ENCODE data around the gene CCER1. TPM values are rescaled to one million over a fixed set of nuclear protein-coding genes. Genes with fewer than 3 reads are reported as not detected.

CCER1 gene
- total RNA-seq, 1 donor from 2014 or later, result not detected

- DNase-seq (ENCODE audit: low spot score), result no peak
- Mint-ChIP-seq H3K4me1 (ENCODE audit: low read depth) (no peaks in the 10 kb centered on the region), H3K27ac (no peak overlapping the region), H3K4me3 (no peak overlapping the region), H3K36me3 (ENCODE audit: low read depth) (no peaks in the 10 kb centered on the region), H3K9me3 (no peaks in the 10 kb centered on the region), H3K27me3 (ENCODE audit: insufficient read depth) (no peaks in the 10 kb centered on the region)
- intact Hi-C loops (cut with micrococcal nuclease), result no loop called here
Measured at GRCh38 chr12:90982170-90982569, 27.2 kb upstream of the CCER1 start.

GRCh38 chr12:90979951-90980350, 25.0 kb upstream of the CCER1 start:
- Mint-ChIP-seq H3K36me3 (ENCODE audit: low read depth) (no peaks in the 10 kb centered on the region), H3K27ac (no peak overlapping the region), H3K4me3 (no peak overlapping the region), H3K4me1 (ENCODE audit: low read depth) (no peaks in the 10 kb centered on the region), H3K27me3 (ENCODE audit: insufficient read depth) (no peaks in the 10 kb centered on the region), H3K9me3 (no peaks in the 10 kb centered on the region)
- no peak for DNase-seq (ENCODE audit: low spot score)
- intact Hi-C loops (cut with micrococcal nuclease), result loop anchor here (1.0 kb wide), 1 partner anchor 346 kb away; no protein-coding TSS in a partner anchor

GRCh38 chr12:90979019-90979418, 24.0 kb upstream of the CCER1 start:
- no peaks in the 10 kb centered on the region for H3K4me1 Mint-ChIP-seq (ENCODE audit: low read depth)
- no peak overlapping the region for H3K4me3 Mint-ChIP-seq
- no peak overlapping the region for H3K27ac Mint-ChIP-seq
- intact Hi-C loops (cut with micrococcal nuclease), result no loop called here
- H3K36me3 Mint-ChIP-seq (ENCODE audit: low read depth), result no peaks in the 10 kb centered on the region
- no peaks in the 10 kb centered on the region for H3K9me3 Mint-ChIP-seq
- H3K27me3 Mint-ChIP-seq (ENCODE audit: insufficient read depth), result peaks cover 1% of the 10 kb centered on the region
- DNase-seq (ENCODE audit: low spot score), result no peak

GRCh38 chr12:90978117-90978770, 23.3 kb upstream of the CCER1 start:
- intact Hi-C loops (cut with micrococcal nuclease), result no loop called here
- H3K4me3 Mint-ChIP-seq, result no peak overlapping the region
- H3K27me3 Mint-ChIP-seq (ENCODE audit: insufficient read depth), result peaks cover 1% of the 10 kb centered on the region
- no peaks in the 10 kb centered on the region for H3K36me3 Mint-ChIP-seq (ENCODE audit: low read depth)
- no peaks in the 10 kb centered on the region for H3K9me3 Mint-ChIP-seq
- H3K4me1 Mint-ChIP-seq (ENCODE audit: low read depth), result no peaks in the 10 kb centered on the region
- no peak for DNase-seq (ENCODE audit: low spot score)
- no peak overlapping the region for H3K27ac Mint-ChIP-seq

GRCh38 chr12:90977224-90977623, 22.2 kb upstream of the CCER1 start:
- Mint-ChIP-seq H3K9me3 (no peaks in the 10 kb centered on the region), H3K27me3 (ENCODE audit: insufficient read depth) (peaks cover 1% of the 10 kb centered on the region), H3K27ac (no peak overlapping the region), H3K4me3 (no peak overlapping the region), H3K36me3 (ENCODE audit: low read depth) (no peaks in the 10 kb centered on the region), H3K4me1 (ENCODE audit: low read depth) (no peaks in the 10 kb centered on the region)
- DNase-seq (ENCODE audit: low spot score), result no peak
- intact Hi-C loops (cut with micrococcal nuclease), result no loop called here

- H3K4me1 Mint-ChIP-seq (ENCODE audit: low read depth), result no peaks in the 10 kb centered on the region
- H3K9me3 Mint-ChIP-seq, result no peaks in the 10 kb centered on the region
- DNase-seq (ENCODE audit: low spot score), result no peak
- H3K27me3 Mint-ChIP-seq (ENCODE audit: insufficient read depth), result peaks cover 1% of the 10 kb centered on the region
- intact Hi-C loops (cut with micrococcal nuclease), result no loop called here
- no peak overlapping the region for H3K27ac Mint-ChIP-seq
- H3K36me3 Mint-ChIP-seq (ENCODE audit: low read depth), result no peaks in the 10 kb centered on the region
- H3K4me3 Mint-ChIP-seq, result no peak overlapping the region
Measured at GRCh38 chr12:90974286-90974685, 19.3 kb upstream of the CCER1 start.

- DNase-seq (ENCODE audit: low spot score), result no peak
- peaks cover 4% of the 10 kb centered on the region for H3K27me3 Mint-ChIP-seq (ENCODE audit: insufficient read depth)
- H3K4me3 Mint-ChIP-seq, result no peak overlapping the region
- H3K36me3 Mint-ChIP-seq (ENCODE audit: low read depth), result no peaks in the 10 kb centered on the region
- H3K9me3 Mint-ChIP-seq, result no peaks in the 10 kb centered on the region
- intact Hi-C loops (cut with micrococcal nuclease), result no loop called here
- H3K27ac Mint-ChIP-seq, result no peak overlapping the region
- H3K4me1 Mint-ChIP-seq (ENCODE audit: low read depth), result no peaks in the 10 kb centered on the region
Measured at GRCh38 chr12:90972226-90972625, 17.2 kb upstream of the CCER1 start.

GRCh38 chr12:90970911-90971310, 15.9 kb upstream of the CCER1 start:
- Mint-ChIP-seq H3K27me3 (ENCODE audit: insufficient read depth) (peaks cover 4% of the 10 kb centered on the region), H3K4me1 (ENCODE audit: low read depth) (no peaks in the 10 kb centered on the region), H3K4me3 (no peak overlapping the region), H3K9me3 (no peaks in the 10 kb centered on the region), H3K36me3 (ENCODE audit: low read depth) (no peaks in the 10 kb centered on the region), H3K27ac (no peak overlapping the region)
- intact Hi-C loops (cut with micrococcal nuclease), result no loop called here
- no peak for DNase-seq (ENCODE audit: low spot score)

DNA sequence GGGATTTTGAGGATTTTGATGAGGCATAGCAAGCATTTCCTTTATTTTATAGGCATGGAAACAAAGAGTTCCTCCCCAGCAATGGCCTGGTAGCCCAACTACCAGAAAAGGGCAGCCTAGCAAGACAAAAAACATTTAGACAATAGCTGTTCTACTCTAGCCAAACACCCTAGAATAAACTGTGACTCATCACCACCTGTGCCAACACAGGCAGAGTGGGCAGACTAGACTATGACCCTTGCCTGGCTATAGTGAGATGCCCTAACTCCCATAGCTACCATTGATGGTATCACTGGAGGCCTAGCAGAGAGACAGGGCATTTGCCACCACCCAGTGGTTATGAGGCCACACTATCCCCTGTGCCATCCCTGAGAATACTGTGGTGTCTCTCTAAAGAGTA, 15.5 kb upstream of the CCER1 start:
- no peak overlapping the region for H3K4me3 Mint-ChIP-seq
- no peak for DNase-seq (ENCODE audit: low spot score)
- peaks cover 4% of the 10 kb centered on the region for H3K27me3 Mint-ChIP-seq (ENCODE audit: insufficient read depth)
- no peaks in the 10 kb centered on the region for H3K9me3 Mint-ChIP-seq
- H3K4me1 Mint-ChIP-seq (ENCODE audit: low read depth), result no peaks in the 10 kb centered on the region
- H3K27ac Mint-ChIP-seq, result no peak overlapping the region
- H3K36me3 Mint-ChIP-seq (ENCODE audit: low read depth), result no peaks in the 10 kb centered on the region
- intact Hi-C loops (cut with micrococcal nuclease), result no loop called here

- Mint-ChIP-seq H3K36me3 (ENCODE audit: low read depth) (no peaks in the 10 kb centered on the region), H3K4me1 (ENCODE audit: low read depth) (no peaks in the 10 kb centered on the region), H3K27me3 (ENCODE audit: insufficient read depth) (peaks cover 4% of the 10 kb centered on the region), H3K4me3 (no peak overlapping the region), H3K9me3 (no peaks in the 10 kb centered on the region), H3K27ac (no peak overlapping the region)
- no peak for DNase-seq (ENCODE audit: low spot score)
- intact Hi-C loops (cut with micrococcal nuclease), result no loop called here
Measured at GRCh38 chr12:90969851-90970250, 14.9 kb upstream of the CCER1 start.

- intact Hi-C loops (cut with micrococcal nuclease), result no loop called here
- Mint-ChIP-seq H3K9me3 (no peaks in the 10 kb centered on the region), H3K4me1 (ENCODE audit: low read depth) (no peaks in the 10 kb centered on the region), H3K27me3 (ENCODE audit: insufficient read depth) (peaks cover 3% of the 10 kb centered on the region), H3K27ac (no peak overlapping the region), H3K36me3 (ENCODE audit: low read depth) (no peaks in the 10 kb centered on the region), H3K4me3 (no peak overlapping the region)
- DNase-seq (ENCODE audit: low spot score), result no peak
Measured at GRCh38 chr12:90969346-90969745, 14.4 kb upstream of the CCER1 start.

- Mint-ChIP-seq H3K4me1 (ENCODE audit: low read depth) (no peaks in the 10 kb centered on the region), H3K27ac (no peak overlapping the region), H3K36me3 (ENCODE audit: low read depth) (no peaks in the 10 kb centered on the region), H3K4me3 (no peak overlapping the region), H3K9me3 (no peaks in the 10 kb centered on the region), H3K27me3 (ENCODE audit: insufficient read depth) (peaks cover 3% of the 10 kb centered on the region)
- intact Hi-C loops (cut with micrococcal nuclease), result no loop called here
- DNase-seq (ENCODE audit: low spot score), result no peak
Measured at GRCh38 chr12:90965204-90965603, 10.2 kb upstream of the CCER1 start.

DNA sequence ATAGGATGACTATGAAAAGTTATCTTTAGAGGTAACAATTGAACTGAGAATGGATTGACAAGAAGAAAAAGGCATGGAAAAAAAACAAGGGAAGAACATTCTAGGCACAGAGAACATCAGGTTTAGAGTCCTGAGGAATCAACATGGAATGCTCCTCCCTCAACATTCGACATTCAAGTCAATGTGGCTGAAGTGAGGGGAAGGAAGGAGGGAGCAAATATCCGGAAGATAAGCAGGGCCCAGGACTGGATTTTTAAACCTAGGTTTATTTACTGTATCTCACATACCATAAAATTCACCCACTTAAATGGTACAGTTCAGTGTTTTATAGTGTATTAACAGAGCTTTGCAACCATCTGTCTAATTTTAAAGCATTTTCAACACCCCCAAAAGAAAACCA, 9.6 kb upstream of the CCER1 start:
- Mint-ChIP-seq H3K27ac (no peak overlapping the region), H3K9me3 (no peaks in the 10 kb centered on the region), H3K36me3 (ENCODE audit: low read depth) (no peaks in the 10 kb centered on the region), H3K4me1 (ENCODE audit: low read depth) (no peaks in the 10 kb centered on the region), H3K4me3 (no peak overlapping the region), H3K27me3 (ENCODE audit: insufficient read depth) (peaks cover 3% of the 10 kb centered on the region)
- no peak for DNase-seq (ENCODE audit: low spot score)
- intact Hi-C loops (cut with micrococcal nuclease), result no loop called here

- Mint-ChIP-seq H3K9me3 (no peaks in the 10 kb centered on the region), H3K36me3 (ENCODE audit: low read depth) (no peaks in the 10 kb centered on the region), H3K4me3 (no peak overlapping the region), H3K27me3 (ENCODE audit: insufficient read depth) (peaks cover 3% of the 10 kb centered on the region), H3K27ac (no peak overlapping the region), H3K4me1 (ENCODE audit: low read depth) (no peaks in the 10 kb centered on the region)
- intact Hi-C loops (cut with micrococcal nuclease), result no loop called here
- DNase-seq (ENCODE audit: low spot score), result no peak
Measured at GRCh38 chr12:90963946-90964345, 9.0 kb upstream of the CCER1 start.

Measured in activated T-helper 1 cell treated with anti-CD3 and anti-CD28 coated beads, Interleukin-12 subunit alpha, Interleukin-12 subunit beta, Interleukin-2, Interleukin-4 antibody, amounts not matched to agents 30 ng/mL and 10 ng/mL and 1 ng/mL, durations not matched to agents 14 hours and 24 hours and 36 hours (primary cell).